MV-4-11 (cell line): ENCODE data around the gene ACTR6.

Experiments used
- DNase-seq: peaks from one replicate; lab custom pipeline; 2025; lab: John Stamatoyannopoulos, UW

Gene ACTR6

GRCh38 chr12:100267603-100268281, 67.1 kb downstream of the ACTR6 start:
- DNase-seq = no peak

- no peak for DNase-seq
These were observed 68.4 kb downstream of the ACTR6 start for GRCh38 chr12:100268835-100269564.

GRCh38 chr12:100273782-100274181, 73.2 kb downstream of the ACTR6 start:
- DNase-seq = no peak
